Esophagus muscularis mucosa (tissue), 3 donors: ENCODE measurements around the gene TMC5.

Experiments
- CTCF ChIP-seq, 3 experiments: fragments of 200-600 bp in 2 of 3; fragments of 450-650 bp in 1 of 3; sonication (generic) in 2 of 3; IDR thresholded peaks; one replicate each; pipeline ENCODE4 v1.5.1; 2017 to 2019; ENCODE audit warnings: antibody characterized with exemption in 3 of 3, mild to moderate bottlenecking in 2 of 3, moderate library complexity in 1 of 3
- POLR2A ChIP-seq: fragments of 450-650 bp; IDR thresholded peaks from one replicate; pipeline ENCODE4 v1.6.1; 2017; ENCODE audit warnings: antibody characterized with exemption, moderate library complexity, mild to moderate bottlenecking, low read depth

GRCh38 chr16:19424478-19424877 lies 6.8 kb downstream of the TMC5 start:
- TF ChIP-seq CTCF (IDR thresholded peaks at IDR 0.05) (no peak), POLR2A (no peak)
